Muscle of arm (tissue), 14 donors: ENCODE results near the gene LLPH. TPM values are rescaled to one million over a fixed set of nuclear protein-coding genes. Genes with fewer than 3 reads are reported as not detected.
"Not testable (repeated sequence)": the region's sequence is repeated elsewhere in the genome, so short reads cannot be mapped to it uniquely, and the experiment has no call there.

Experiments
- DNase-seq: peaks from one replicate; pipeline ENCODE4 v3.0.0-alpha.2; 2013
- long read RNA-seq, 11 donors: transcript quantifications; one replicate each; lab custom pipeline, GENCODE V29; 2026
- polyA plus RNA-seq, 12 donors: library from polyadenylated mRNA; unstranded; fragments of 120-200 nt; gene quantifications; one replicate each; pipeline ENCODE4 v1.2.1, GENCODE V29; 2013; ENCODE audit not compliant: insufficient read length in 12 of 12

Gene LLPH
- 10 to 100 TPM in 11 of 12 donors, not detected in 1; 23.9 to 34.2 (median 31.5) TPM for polyA plus RNA-seq
- long read RNA-seq, donor 1, full-length matches to known transcripts = 22 of 29 reads
- long read RNA-seq, donor 1, partial matches to known transcripts = 7 of 29 reads
- long read RNA-seq, donor 1, other reads (novel, unspliced or antisense) = 0 of 29 reads
- long read RNA-seq, donor 2, full-length matches to known transcripts = 42 of 42 reads
- long read RNA-seq, donor 2, partial matches to known transcripts = 0 of 42 reads
- long read RNA-seq, donor 2, other reads (novel, unspliced or antisense) = 0 of 42 reads
- long read RNA-seq, donor 3, full-length matches to known transcripts = 12 of 12 reads
- long read RNA-seq, donor 3, partial matches to known transcripts = 0 of 12 reads
- long read RNA-seq, donor 3, other reads (novel, unspliced or antisense) = 0 of 12 reads
- long read RNA-seq, donor 4, full-length matches to known transcripts = 11 of 11 reads
- long read RNA-seq, donor 4, partial matches to known transcripts = 0 of 11 reads
- long read RNA-seq, donor 4, other reads (novel, unspliced or antisense) = 0 of 11 reads
- long read RNA-seq, donor 5 = 0 reads
- long read RNA-seq, donor 6, full-length matches to known transcripts = 18 of 18 reads
- long read RNA-seq, donor 6, partial matches to known transcripts = 0 of 18 reads
- long read RNA-seq, donor 6, other reads (novel, unspliced or antisense) = 0 of 18 reads
- long read RNA-seq, donor 7, full-length matches to known transcripts = 6 of 6 reads
- long read RNA-seq, donor 7, partial matches to known transcripts = 0 of 6 reads
- long read RNA-seq, donor 7, other reads (novel, unspliced or antisense) = 0 of 6 reads
- long read RNA-seq, donor 8, full-length matches to known transcripts = 23 of 23 reads
- long read RNA-seq, donor 8, partial matches to known transcripts = 0 of 23 reads
- long read RNA-seq, donor 8, other reads (novel, unspliced or antisense) = 0 of 23 reads
- long read RNA-seq, donor 9, full-length matches to known transcripts = 12 of 12 reads
- long read RNA-seq, donor 9, partial matches to known transcripts = 0 of 12 reads
- long read RNA-seq, donor 9, other reads (novel, unspliced or antisense) = 0 of 12 reads
- long read RNA-seq, donor 10, full-length matches to known transcripts = 22 of 22 reads
- long read RNA-seq, donor 10, partial matches to known transcripts = 0 of 22 reads
- long read RNA-seq, donor 10, other reads (novel, unspliced or antisense) = 0 of 22 reads
- long read RNA-seq, donor 11, full-length matches to known transcripts = 46 of 46 reads
- long read RNA-seq, donor 11, partial matches to known transcripts = 0 of 46 reads
- long read RNA-seq, donor 11, other reads (novel, unspliced or antisense) = 0 of 46 reads

GRCh38 chr12:66130267-66131066, at the start of gene LLPH:
Gene LLPH (minus strand): TSS chr12:66130750. CDS start chr12:66129106, 1,644 bp downstream.
- peak; percentile 90 for DNase-seq

GRCh38 chr12:66176105-66176900, 45.8 kb upstream of the LLPH start:
- peak; percentile 67 for DNase-seq

- not testable (repeated sequence) for DNase-seq
These were observed 44.1 kb upstream of the LLPH start for GRCh38 chr12:66174391-66175325.

GRCh38 chr12:66170606-66171005, 40.1 kb upstream of the LLPH start:
- DNase-seq = no peak

GRCh38 chr12:66169221-66170170, 38.9 kb upstream of the LLPH start, which contains the start of gene TMBIM4:
Gene TMBIM4 (minus strand): TSS chr12:66169996. CDS start chr12:66169951, 45 bp downstream.
- peak; percentile 91 for DNase-seq

GRCh38 chr12:66168410-66168809, 37.9 kb upstream of the LLPH start:
- DNase-seq = no peak

- DNase-seq = no peak
These were observed 36.0 kb upstream of the LLPH start for GRCh38 chr12:66166561-66166960.

GRCh38 chr12:66165141-66165540, 34.6 kb upstream of the LLPH start:
- no peak for DNase-seq

GRCh38 chr12:66164349-66164821, 33.8 kb upstream of the LLPH start:
- DNase-seq = no peak

- DNase-seq = no peak
These were observed 32.7 kb upstream of the LLPH start for GRCh38 chr12:66163289-66163688.

- no peak for DNase-seq
These were observed 32.2 kb upstream of the LLPH start for GRCh38 chr12:66162701-66163100.

- no peak for DNase-seq
These were observed 30.2 kb upstream of the LLPH start for GRCh38 chr12:66160704-66161103.

GRCh38 chr12:66159123-66159522, 28.6 kb upstream of the LLPH start:
- no peak for DNase-seq

- DNase-seq = no peak
These were observed 26.1 kb upstream of the LLPH start for GRCh38 chr12:66156654-66157053.

GRCh38 chr12:66154776-66155175, 24.2 kb upstream of the LLPH start:
- no peak for DNase-seq

- no peak for DNase-seq
These were observed 22.2 kb upstream of the LLPH start for GRCh38 chr12:66152732-66153131.

GRCh38 chr12:66149702-66150398, 19.3 kb upstream of the LLPH start:
- no peak for DNase-seq
